Amniotic epithelial cell (primary cell): ENCODE results near the gene NPDC1.
"Not testable (repeated sequence)": the region's sequence is repeated elsewhere in the genome, so short reads cannot be mapped to it uniquely, and the experiment has no call there.

Experiments
- DNase-seq: peaks from one replicate; pipeline ENCODE4 v3.0.0-alpha.2; 2010; ENCODE audit warnings: low read depth

NPDC1 gene

DNA sequence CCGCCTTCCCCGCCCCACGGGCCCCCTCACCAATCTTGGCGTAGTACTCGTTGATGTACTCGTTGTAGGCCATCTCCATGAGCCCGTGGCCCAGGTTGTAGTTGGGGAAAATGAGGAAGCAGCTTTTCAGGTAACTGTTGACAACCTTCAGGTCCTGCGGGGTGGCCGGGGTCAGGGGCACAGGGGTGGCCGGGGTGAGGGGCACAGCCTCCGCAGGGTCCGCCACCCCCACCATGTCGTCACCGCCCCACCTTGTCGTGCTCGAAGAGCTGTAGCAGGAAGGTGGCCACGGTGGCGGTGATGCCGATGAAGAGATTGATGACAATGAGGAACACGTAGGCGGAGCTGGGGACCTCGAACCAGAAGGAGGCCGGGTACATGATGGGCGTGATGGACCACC, 34.8 kb downstream of the NPDC1 start:
- DNase-seq, result no peak

DNA sequence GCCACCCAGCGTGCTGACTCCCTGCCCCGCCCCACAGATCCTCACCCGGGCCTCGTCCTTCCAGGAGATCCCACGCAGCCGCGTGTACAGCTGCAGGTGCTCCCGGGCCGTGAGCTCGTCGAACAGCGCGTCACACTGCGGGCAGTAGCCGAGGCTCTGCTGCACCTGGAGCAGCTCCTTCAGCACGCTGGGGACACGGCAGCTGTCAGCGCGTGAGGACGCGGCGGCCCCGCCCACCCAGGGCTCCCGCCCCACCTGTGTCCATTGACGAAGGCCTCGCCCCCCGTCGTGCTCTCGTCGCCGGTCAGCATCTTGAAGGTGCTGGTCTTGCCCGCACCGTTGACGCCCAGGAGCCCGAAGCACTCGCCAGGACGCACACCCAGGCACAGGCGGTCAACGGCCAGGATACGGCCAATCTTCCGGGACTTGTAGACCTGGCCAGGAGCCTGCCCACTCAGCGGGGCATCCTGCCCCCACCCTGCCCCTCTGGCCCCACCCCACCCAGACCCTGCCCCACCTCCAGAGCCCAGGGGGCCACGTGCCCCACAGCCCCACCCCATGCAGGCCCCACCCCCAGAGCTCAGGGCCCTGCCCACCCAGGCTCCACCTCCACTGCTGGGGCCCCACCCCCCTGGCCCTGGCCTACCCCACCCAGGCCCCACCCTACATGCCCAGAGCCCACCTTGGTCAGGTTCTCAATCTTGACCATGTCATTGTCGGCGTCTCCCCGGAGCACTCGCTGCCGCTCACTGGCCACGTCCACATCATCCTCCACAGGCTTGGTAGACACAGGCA, 35.8 kb downstream of the NPDC1 start:
- DNase-seq, result no peak

DNA sequence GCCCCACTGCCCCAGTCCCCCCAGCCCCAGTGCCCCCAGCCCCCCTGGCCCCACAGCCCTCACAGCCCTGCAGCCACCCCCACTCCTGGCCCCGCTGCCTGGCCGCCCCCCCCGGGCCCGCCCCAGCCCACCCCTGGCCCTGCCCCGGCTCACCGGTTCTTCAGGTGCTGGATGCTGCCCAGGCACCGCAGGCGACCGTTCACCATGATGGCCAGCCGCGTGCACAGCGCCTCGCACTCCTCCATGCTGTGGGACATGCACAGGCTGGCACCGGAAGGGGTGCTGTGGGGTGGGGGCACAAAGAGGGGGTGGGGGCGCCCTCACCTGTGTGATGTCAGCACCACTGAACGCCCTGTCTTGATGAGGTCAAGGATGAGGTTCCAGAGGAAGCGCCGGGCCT, 36.8 kb downstream of the NPDC1 start:
- DNase-seq, result no peak

DNA sequence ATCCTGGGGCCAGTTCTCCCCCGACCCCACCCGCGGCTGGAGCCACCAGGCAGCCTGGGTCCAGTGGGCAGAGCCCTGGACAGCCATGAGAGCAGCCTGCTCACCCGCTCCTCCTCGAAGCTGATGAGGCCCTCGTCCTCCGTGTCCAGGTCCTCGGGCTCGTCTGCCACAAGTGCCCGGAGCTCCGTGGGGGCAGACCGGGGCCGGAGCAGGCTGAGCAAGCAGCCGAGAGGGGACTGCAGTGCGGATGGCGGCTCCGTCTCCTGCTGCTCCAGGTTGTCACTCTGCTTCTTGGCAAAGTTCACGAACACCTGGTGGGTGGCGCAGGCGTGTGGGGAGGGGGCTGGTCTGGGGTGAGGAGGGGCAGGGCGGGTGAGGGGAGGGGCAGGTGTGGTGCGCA, 37.7 kb downstream of the NPDC1 start:
- DNase-seq, result no peak

DNA sequence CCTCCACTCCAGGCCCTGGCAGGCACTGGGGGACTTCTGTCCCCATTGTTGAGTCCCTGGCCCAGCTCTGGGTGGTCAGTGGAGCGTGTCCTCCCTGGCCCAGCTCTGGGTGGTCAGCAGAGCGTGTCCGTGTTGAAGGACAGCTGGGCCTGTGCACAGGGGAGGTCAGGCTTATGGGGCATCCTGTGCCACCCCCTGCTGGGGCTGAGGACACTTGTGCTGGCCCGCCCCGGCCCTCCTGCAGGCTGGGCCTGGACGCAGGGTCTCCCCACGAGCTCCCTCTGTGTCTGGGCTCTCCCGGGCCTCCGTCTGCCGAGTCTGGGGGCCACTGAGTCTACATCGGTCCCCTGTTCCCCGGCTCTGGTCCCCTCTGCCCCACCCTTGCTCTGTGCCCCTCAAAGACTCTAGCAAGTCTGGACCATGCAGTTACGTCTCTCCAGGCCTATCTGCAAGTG, 38.1 kb downstream of the NPDC1 start:
- DNase-seq, result no peak

DNA sequence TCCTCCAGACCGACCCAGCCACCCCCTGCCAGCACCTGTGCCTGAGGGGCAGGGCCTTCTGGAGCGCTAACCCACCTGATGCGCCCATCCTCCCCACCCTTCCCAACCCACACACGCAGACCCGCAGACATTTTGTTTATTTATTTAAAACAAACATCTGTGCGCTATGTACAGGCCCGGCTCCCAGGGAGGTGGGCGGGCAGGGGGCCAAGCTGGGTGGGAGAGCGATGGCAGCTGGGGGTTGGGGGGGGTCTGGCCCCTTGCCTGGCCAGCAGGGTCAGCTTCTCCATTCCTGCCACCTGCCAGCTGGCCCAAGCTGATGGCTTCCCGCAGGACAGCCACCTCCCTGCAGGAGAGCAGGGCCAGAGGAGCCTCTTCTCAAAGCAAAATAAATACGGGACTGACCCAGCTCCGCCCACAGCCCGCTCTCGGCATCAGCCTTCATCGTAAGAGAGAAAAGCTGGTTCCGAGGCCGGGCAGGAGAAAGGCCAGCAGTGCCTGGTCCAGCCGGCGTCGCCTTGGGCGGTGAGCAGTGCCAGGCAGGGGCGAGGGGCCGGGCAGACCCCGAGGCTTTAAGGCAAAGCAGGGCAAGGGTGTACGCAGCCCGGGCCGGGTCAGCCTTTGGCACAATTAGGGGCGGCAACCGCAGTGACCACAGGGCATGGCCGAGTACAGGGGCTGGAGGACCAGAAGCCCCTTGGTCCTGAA, 38.7 kb downstream of the NPDC1 start:
- no peak for DNase-seq

DNA sequence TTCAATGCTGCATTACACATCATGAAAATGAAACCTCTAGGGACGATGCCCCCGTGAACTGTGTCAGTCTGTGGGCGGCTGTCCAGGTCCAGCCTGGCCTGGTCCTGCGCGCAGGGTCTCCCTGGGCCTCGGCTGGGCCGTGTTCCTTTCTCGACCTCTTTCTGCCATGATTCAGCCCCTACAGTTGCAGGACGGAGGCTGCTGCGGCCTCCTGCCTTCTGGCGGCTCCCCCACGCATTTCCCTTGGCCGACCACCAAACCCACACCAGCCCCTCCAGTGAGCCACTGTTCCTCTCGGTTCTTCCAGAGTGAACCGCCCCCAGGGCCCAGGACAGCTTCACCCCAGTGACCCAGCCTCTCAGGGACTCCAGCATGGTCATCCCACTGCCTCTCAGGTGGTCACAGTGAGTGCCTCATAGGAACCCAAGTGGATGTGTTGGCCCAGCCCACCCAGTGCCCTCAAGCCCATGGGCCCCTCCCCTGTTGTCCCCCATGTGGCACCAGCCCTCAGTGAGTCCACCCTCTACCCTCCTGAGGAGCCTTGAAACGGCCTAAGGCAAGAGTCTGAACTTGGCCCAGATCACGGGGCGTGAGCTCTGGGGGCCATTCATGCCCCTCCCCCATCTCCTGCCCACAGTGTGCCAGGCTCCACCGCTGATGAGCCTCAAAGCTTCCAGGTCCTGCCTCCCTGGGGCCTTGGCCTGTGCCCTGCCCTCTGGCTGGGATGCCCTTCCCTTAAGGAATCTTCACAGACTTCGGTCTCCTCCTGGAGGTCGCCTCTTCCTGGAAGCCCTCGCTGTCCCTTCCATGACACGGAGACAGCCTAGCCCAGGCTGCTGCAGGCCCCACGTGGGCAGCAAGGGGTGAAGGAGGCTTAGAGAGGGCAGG, 39.6 kb downstream of the NPDC1 start:
- no peak for DNase-seq

DNA sequence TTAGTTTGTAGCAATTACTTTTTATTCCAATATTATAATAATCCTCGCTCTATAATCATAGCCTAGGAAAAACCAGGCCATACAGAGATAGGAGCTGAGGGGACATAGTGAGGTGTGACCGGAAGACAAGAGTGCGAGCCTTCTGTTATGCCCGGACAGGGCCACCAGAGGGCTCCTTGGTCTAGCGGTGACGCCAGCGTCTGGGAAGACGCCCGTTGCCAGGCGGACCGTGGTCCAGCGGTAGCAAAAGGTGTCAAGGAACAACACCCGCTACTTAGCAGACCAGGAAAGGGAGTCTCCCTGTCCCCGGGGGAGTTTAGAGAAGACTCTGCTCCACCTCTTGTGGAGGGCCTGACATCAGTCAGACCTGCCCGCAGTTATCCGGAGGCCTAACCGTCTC, 41.7 kb downstream of the NPDC1 start:
- not testable (repeated sequence) for DNase-seq

DNA sequence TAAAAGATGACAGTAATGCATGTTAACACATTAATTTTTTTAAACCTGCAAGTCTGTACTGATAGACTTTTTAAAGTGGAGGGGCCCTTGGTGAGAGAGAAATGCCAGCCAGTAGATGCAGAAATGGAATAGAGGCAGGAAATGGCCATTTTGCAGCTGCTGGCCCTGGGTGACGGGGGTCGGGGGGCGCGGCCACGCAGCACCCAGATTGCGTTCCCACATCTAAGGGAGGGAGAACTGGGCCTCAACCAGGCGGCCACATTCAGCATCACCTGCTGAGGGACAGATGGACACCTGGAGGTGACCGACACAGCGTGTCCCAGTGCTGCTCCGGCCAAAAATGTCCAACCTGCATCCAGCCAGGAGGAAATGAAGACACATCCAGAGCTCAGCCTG, 43.3 kb downstream of the NPDC1 start:
- DNase-seq, result no peak

DNA sequence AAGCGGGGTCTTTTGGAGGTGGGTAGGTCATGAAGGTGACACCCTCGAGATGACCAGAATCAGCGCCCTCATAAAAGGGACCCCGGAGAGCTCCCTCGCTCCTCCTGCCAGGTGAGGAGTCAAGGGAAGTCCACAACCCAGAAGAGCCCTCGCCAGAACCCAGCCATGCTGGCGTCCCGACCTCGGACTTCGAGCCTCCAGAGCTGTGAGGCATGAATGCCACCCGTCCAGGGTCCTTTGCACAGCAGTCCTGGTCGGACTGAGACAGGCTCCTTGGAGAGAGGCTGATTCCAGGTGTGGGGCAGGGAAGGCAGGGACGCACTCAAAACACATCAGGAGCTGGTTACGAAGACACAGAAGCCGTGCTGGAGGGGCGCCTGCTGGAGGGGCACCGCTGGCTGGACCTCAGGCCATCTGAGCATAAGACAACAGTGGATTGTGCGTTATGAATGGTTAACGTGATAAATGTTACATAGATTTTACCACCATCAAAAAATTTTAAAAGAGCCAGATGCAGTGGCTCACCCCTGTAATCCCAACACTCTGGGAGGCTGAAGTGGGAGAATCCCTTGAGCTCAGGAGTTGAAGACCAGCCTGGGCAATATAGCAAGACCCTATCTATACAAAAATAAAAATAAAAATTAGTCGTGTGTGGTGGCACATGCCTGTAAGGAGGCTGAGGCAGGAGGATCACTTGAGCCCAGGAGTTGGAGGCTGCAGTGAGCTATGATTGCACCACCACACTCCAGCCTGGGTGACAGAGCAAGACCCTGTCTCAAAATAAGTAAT, 43.9 kb downstream of the NPDC1 start:
- DNase-seq, result no peak

DNA sequence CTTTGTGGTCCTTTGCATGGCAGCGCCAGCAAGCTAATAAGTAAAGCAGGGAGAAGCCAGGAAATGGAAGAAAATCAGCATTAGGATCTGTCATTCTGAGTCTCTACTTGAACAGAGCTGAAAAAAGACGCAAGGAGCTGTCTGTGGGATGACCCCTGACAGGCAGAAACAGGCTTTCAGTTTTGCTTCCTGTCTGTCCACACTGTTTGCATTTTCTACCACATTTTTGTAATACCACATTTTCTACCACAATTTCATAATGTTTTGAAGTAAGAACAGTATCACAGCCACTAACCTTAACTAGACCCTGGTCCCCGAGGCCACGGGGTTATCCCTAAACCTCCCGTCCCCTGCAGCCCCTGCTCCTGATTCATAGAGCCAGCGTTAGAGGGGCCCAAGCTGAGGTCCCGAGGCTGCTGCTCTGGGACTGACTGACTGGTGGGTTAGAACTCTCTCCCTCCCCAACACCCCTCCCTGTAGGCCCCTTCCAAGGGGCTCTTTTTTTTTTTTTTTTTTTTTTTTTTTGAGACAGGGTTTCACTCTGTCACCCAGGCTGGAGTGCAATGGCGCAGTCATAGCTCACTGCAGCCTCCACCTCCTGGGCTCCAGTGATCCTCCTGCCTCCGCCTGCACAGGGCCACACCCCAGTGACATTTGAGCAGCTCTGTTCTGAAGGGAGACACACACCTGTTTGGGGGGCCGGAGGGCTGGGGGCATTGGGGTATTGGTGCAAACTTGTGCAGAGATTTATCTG, 45.6 kb downstream of the NPDC1 start:
- DNase-seq, result peak; percentile 87

DNA sequence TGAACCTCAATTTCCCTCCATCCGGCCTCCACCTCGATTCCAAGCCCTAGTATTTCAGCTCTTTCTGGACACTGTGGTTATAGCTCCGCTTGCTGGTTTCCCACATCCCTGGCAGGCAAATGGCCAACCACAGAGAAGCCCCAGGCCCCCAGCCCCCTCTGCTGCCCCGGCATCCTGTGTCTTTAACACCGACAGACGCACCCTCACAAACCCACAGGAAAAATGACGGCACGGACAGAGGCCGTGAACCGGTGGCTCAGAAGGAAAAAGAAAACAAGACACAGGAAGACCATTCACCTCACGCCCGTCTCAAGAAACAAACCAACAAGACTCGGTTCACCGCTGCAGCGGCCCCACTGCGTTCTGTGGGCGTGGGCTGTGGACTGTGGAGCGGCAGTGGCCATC, 48.1 kb downstream of the NPDC1 start:
- no peak for DNase-seq

DNA sequence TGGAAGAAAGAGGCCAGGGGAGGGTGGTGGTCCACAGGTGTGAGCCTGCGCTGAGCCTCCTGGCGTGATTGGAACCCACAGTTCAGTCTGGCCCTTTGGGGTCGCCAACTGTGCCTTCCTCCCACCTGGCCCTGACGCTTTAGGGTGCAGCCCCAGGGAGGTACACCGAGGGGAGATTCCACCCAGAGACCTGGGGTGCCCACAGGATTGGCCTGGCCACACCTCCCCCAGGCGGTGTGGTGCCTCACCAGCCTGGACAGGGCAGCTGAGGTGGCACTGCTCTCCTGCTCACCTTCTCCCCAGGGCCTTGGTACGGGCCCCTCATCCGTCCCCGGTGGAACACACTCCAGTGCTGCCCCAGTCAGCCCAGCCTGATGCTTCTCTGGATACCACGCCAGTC, 48.6 kb downstream of the NPDC1 start:
- DNase-seq, result no peak

DNA sequence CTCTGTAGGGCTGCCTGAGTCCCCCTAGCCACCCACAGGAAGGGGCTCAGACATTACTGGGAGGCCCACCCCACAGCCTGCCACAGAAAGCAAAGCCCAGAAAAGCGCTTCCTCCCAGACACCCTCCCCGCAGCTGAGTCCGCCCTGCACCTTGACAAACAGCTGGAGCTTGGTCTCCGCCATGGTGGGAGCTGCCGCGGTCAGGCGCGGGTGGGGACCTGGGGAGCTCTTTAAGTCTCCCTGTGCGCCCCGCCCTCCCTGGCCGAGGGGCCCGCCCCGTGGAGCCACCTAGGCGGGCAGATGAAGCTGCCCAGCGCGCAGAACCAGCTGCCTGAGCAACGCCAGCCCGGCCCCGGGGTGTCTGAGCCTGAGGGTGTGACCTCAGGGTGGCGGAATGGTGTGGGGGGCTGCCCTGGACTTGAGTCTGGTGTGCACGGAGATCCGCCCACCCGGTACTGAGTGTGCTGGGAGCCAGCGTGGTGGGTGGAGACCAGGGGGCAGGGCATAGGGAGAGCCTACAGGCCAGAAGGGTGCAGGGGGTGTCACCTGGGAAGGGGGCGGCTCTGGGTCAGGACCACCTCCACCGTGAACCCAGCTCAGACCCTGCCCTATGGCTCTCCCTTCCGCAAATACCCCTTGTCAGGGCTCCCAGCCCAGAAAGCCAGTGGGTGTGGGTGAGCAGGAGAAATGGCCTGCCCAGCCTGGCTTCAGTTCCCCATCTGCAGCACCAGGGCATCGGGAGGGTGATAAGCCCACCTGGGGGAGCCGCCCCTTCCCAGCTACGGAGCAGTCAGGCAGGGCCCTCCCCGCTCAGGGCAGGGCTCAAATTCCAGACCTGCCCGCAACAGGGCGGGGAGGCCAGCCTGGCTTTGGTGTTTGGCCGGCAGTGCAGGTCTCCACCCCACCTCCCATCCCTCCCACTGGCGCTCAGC, 49.4 kb downstream of the NPDC1 start, which contains the start of gene CLIC3:
Gene CLIC3 (minus strand): TSS at position 208 of the 932 bp plus-strand sequence. CDS start 25 bp downstream, at position 183.
- DNase-seq, result peak; percentile 37

DNA sequence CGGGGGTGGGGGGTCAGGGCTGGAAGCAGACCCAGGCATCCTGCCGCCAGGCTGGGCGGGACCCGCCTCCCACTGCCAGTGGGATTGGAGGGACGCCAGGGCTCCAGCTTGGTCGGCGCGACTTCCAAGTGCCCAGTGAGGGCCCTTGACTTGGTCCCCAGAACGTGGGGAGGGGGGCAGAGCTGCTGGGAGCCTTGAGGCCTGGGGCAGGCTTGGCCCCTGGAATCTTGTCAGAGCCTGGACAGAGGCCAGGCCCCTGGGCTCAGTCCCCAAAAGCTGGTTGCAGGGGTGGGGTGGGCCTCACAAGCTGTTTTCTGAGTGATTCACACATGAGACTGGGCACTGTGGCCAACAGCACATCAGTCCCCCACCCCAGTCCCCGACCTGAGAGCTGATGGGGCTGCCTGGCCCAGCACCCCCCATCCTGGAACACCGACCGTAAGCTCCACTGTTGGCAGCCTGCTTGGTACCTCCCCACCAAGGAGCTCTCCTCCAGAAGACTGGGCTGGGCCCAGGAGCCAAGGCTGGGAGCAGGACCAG, 50.1 kb downstream of the NPDC1 start:
- DNase-seq, result no peak

DNA sequence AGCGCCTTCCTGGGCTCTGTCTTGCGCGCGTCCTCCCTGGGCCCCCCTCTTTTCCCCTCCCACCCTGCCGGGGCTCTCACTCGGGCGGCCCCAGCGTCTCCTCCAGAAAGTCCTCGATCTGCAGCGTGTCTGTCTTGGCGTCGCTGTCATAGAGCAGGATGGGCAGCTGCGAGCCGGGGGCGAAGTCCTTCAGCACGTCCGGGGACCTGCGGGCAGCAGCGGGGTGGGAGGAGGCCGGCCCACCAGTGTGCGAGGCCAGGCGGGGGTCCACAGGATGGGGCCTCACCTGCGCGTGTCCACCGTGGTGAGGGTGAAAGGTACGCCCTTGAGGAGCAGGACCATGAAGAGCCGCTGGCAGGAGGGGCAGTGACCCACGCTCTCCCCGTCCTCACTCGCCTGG, 50.6 kb downstream of the NPDC1 start:
- no peak for DNase-seq

DNA sequence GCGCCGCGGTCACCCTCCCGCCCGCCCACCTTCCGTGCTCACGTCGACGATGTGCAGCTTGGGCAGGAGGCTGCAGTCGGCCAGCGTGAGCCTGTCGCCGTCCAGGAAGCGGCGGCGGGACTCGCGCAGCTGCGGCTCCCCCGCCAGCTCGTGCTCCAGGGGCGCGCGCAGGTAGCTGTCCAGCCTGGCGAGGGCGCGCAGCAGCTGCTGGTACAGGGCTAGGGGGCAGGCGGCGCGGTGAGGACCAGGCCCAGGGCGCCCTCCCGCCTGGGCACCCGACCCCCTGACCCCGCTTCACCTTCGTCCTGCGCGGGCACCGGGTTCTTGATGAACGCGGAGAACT, 51.1 kb downstream of the NPDC1 start:
- no peak for DNase-seq

DNA sequence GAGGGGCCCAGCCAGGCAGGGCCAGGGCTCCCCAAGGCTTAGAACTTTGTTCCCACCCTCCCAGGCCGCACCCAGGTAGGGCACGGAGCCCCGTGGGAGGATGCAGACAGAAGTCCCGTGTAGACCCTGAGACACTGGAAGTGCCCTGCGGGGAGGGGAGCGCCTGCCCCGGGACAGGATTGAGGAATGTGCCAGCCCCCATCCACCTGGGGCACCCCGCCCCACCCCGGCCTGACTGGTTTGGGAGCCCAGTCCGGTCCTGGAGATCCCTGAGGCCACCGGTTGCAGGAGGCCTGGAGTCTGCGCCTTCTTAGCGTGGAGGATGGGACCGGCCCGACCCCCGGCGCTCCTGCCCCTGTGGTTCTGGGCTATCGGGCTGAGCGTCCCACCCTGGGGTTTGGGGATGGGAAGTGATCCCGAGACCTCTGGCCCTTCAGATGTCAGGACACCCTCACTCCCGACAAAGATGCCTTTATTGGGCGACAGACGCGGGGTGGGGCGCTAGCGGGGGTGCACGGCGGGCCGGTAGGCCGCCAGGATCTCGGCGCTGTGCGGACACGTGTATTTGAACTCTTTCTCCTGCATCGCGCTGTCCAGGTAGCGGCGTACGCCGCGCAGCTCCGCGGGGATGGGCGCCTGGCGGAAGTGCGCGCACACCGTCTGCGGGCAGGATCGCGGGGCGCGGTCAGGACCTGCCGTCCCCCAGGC, 51.6 kb downstream of the NPDC1 start:
- DNase-seq, result no peak

DNA sequence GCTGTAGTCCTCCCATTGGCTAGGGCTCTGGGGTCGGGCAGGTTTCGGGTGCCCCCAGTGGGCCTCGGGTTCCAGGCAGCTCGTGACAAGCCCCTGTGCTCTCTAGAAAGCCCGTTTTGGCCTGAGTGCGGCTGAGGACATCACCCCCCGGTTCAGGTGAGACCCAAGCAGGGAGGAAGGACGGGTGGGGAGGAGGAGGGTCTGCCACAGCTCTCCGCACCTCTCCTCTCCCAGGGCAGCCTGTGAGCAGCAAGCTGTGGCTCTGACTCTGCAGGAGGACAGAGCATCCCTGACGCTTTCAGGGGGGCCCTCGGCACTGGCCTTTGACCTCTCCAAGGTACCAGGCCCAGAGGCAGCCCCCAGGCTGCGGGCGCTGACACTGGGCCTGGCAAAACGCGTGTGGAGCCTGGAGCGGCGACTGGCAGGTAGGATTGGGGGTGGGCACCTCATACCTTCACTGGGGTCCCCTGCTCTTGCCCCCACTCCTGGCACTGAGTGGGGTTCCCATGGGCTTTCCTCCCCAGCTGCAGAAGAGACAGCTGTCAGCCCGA, 53.1 kb downstream of the NPDC1 start:
- no peak for DNase-seq
